AG08395 (cell line): ENCODE results near the gene BAD.

Experiments used
- DNase-seq: peaks from one replicate; pipeline ENCODE4 v3.0.0; 2012; ENCODE audit warnings: mixed read lengths, low spot score

Gene BAD

GRCh38 chr11:64275841-64276240 is 8.6 kb downstream of the BAD start:
- no peak for DNase-seq

- no peak for DNase-seq
Observed at GRCh38 chr11:64275031-64275800, 9.2 kb downstream of the BAD start.

GRCh38 chr11:64269540-64270220 is 14.8 kb downstream of the BAD start:
- peak; percentile 95 for DNase-seq

- no peak for DNase-seq
Observed at GRCh38 chr11:64268893-64269539, 15.4 kb downstream of the BAD start.

GRCh38 chr11:64268025-64268892 is 16.2 kb downstream of the BAD start:
- DNase-seq = no peak

GRCh38 chr11:64267207-64267945 is 17.1 kb downstream of the BAD start:
- DNase-seq = no peak

GRCh38 chr11:64266339-64266738 is 18.1 kb downstream of the BAD start:
- no peak for DNase-seq

GRCh38 chr11:64265176-64266160 is 19.0 kb downstream of the BAD start:
- DNase-seq = no peak

- DNase-seq = no peak
Observed at GRCh38 chr11:64264371-64264852, 20.1 kb downstream of the BAD start.

- DNase-seq = no peak
Observed at GRCh38 chr11:64263947-64264317, 20.5 kb downstream of the BAD start.

- DNase-seq = peak; percentile 19
Observed at GRCh38 chr11:64263021-64263946, 21.2 kb downstream of the BAD start.

- DNase-seq = no peak
Observed at GRCh38 chr11:64262271-64263002, 22.0 kb downstream of the BAD start.

GRCh38 chr11:64261556-64262080 is 22.8 kb downstream of the BAD start:
- no peak for DNase-seq

GRCh38 chr11:64260147-64260708 is 24.2 kb downstream of the BAD start:
- DNase-seq = no peak

GRCh38 chr11:64259533-64260067 is 24.9 kb downstream of the BAD start:
- no peak for DNase-seq

- DNase-seq = no peak
Observed at GRCh38 chr11:64258946-64259532, 25.4 kb downstream of the BAD start.

GRCh38 chr11:64258356-64258755 is 26.1 kb downstream of the BAD start:
- DNase-seq = no peak
